K562 (cell line): ENCODE measurements around the gene SPIRE1. TPM values are rescaled to one million over a fixed set of nuclear protein-coding genes. Genes with fewer than 3 reads are reported as not detected.

Experiments used
- ATF4 ChIP-seq: fragments of 450-650 bp; formaldehyde crosslinking; IDR thresholded peaks from 2 replicates; pipeline ENCODE4 v1.4.0; 2022; ENCODE audit warnings: mild to moderate bottlenecking, moderate library complexity
- DPF2 ChIP-seq: fragments of 450-650 bp; IDR thresholded peaks from 2 replicates; pipeline ENCODE4 v1.6.1; 2016
- EWSR1 ChIP-seq: fragments of 450-650 bp; IDR thresholded peaks from 2 replicates; pipeline ENCODE4 v1.6.1; 2018; ENCODE audit warnings: borderline replicate concordance, mild to moderate bottlenecking, low read depth, moderate library complexity; ENCODE audit not compliant: partially characterized antibody
- HNRNPUL1 ChIP-seq: fragments of 200-400 bp; formaldehyde crosslinking; IDR thresholded peaks from 2 replicates; pipeline ENCODE4 v1.6.1; 2017; ENCODE audit warnings: low read length
- HOXB6 ChIP-seq: fragments of 250-450 bp; sonication (Bioruptor Pico); IDR thresholded peaks from 2 replicates; pipeline ENCODE4 v1.5.1; 2022; ENCODE audit warnings: mild to moderate bottlenecking, borderline replicate concordance
- JUND ChIP-seq, 2 experiments: IDR thresholded peaks; 2 replicates in 1 of 2; 3 replicates in 1 of 2; pipeline ENCODE4 v1.6.1; 2011; ENCODE audit warnings: borderline replicate concordance in 2 of 2, low read depth in 2 of 2, low read length in 2 of 2, improper control_type of control experiment in 1 of 2, missing biosample characterization in 1 of 2, missing genetic modification characterization in 1 of 2, missing genetic modification reagents in 1 of 2
- MAFK ChIP-seq: IDR thresholded peaks from 2 replicates; pipeline ENCODE4 v1.6.1; 2011; ENCODE audit warnings: low read length, improper control_type of control experiment
- NFE2 ChIP-seq: IDR thresholded peaks from 2 replicates; pipeline ENCODE4 v1.6.1; 2014; ENCODE audit warnings: antibody characterized with exemption, low read depth
- NFRKB ChIP-seq: fragments of 450-650 bp; IDR thresholded peaks from 2 replicates; pipeline ENCODE4 v1.6.1; 2016; ENCODE audit warnings: low read depth
- PHF8 ChIP-seq: fragments of 200-600 bp; sonication (generic); IDR thresholded peaks from 2 replicates; pipeline ENCODE4 v1.6.1; 2012; ENCODE audit warnings: mixed run types, mild to moderate bottlenecking, inconsistent platforms, low read length, moderate library complexity, borderline replicate concordance
- SLC30A9 ChIP-seq: fragments of 250-450 bp; sonication (Bioruptor Pico); IDR thresholded peaks from 2 replicates; pipeline ENCODE4 v1.8.0; 2022; ENCODE audit warnings: mild to moderate bottlenecking, moderate library complexity
- polyA plus RNA-seq, 8 experiments: library from polyadenylated mRNA; depleted of rRNA in 4 of 8; stranded (reverse) in 5 of 8; unstranded in 3 of 8; fragments of >200 nt; fragmentation: Nextera tagmentation in 2 of 8; fragmentation: Illumina TruSeq in 1 of 8; extraction: Ambion mirVana in 2 of 8; extraction: Trizol in 1 of 8; gene quantifications; 2 replicates each; pipeline versions ENCODE4 v1.2.1 to v1.2.3, GENCODE V29; 2011 to 2014; ENCODE audit warnings: inconsistent platforms in 1 of 8, missing spikeins in 1 of 8
- total RNA-seq, 7 experiments: library from RNA; depleted of rRNA in 6 of 7; stranded (reverse); fragments of >200 nt in 6 of 7; fragmentation: Illumina TruSeq in 2 of 7; extraction: Trizol in 2 of 7; gene quantifications; 2 replicates each; pipeline versions ENCODE4 v1.2.1 to v1.2.3, GENCODE V29; 2011 to 2021; ENCODE audit warnings: low replicate concordance in 1 of 7
- TF ChIP-seq, protein P1 (sequence below), 2 experiments: fragments of 450-650 bp; IDR thresholded peaks; 2 replicates each; pipeline ENCODE4 v1.6.1; 2016

The SPIRE1 gene
- total and polyA plus RNA-seq, 9 of the 15 experiments (the other 6 are each of a cell fraction or from before 2014, with no cell fraction given): 2.9 to 14.0 (median 10.2) TPM

GRCh38 chr18:12606592-12607315, 51.2 kb downstream of the SPIRE1 start (continued):
- TF ChIP-seq JUND (IDR thresholded peaks at IDR 0.05; ENCODE audit: borderline replicate concordance, low read depth, low read length) (peak; percentile 55; the same call in 1 of the 2 replicates), JUND (tag; IDR thresholded peaks at IDR 0.05; ENCODE audit: borderline replicate concordance, low read depth, low read length) (no peak; the same call in none of the 3 replicates), PHF8 (no peak), HNRNPUL1 (no peak), NFE2 (0 out of 2 replicates have a peak, but pooled peaks have one; percentile 16), NFRKB (peak; percentile 36; the same call in 1 of the 2 replicates), DPF2 (0 out of 2 replicates have a peak, but pooled peaks have one; percentile 29), SLC30A9 (CRISPR knock-in tag) (no peak), EWSR1 (no peak), HOXB6 (CRISPR knock-in tag) (no peak), ATF4 (CRISPR knock-in tag) (peak; percentile 79), MAFK (peak; percentile 40; the same call in 1 of the 2 replicates)
- TF ChIP-seq, protein P1, sequence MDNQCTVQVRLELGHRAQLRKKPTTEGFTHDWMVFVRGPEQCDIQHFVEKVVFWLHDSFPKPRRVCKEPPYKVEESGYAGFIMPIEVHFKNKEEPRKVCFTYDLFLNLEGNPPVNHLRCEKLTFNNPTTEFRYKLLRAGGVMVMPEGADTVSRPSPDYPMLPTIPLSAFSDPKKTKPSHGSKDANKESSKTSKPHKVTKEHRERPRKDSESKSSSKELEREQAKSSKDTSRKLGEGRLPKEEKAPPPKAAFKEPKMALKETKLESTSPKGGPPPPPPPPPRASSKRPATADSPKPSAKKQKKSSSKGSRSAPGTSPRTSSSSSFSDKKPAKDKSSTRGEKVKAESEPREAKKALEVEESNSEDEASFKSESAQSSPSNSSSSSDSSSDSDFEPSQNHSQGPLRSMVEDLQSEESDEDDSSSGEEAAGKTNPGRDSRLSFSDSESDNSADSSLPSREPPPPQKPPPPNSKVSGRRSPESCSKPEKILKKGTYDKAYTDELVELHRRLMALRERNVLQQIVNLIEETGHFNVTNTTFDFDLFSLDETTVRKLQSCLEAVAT (IDR thresholded peaks at IDR 0.05): no peak
